B cell (primary cell): ENCODE data around the gene MRPS34. TPM values are rescaled to one million over a fixed set of nuclear protein-coding genes. Genes with fewer than 3 reads are reported as not detected.

ENCODE experiments used
- ATAC-seq: fragments of 200-7000 bp; cut with Tn5 transposase; one replicate; pipeline ENCODE4 v1.10.0; 2021; ENCODE audit warnings: low read depth, mild to moderate bottlenecking, moderate number of reproducible peaks, moderate library complexity
- CTCF ChIA-PET: fragments of 350-600 bp; sonication (Branson Sonifier 250); formaldehyde crosslinking; loops from one replicate; lab custom pipeline; 2021; ENCODE audit warnings: antibody characterized with exemption, inconsistent platforms; lab: Charles Lee
- POLR2A ChIA-PET: fragments of 350-600 bp; sonication (Branson Sonifier 250); formaldehyde crosslinking; loops from one replicate; lab custom pipeline; 2021; ENCODE audit warnings: antibody characterized with exemption; lab: Charles Lee
- DNase-seq: peaks from one replicate; pipeline ENCODE4 v3.0.0; 2013
- H2AFZ ChIP-seq: 2 replicates; pipeline ENCODE4 v1.6.1; 2012; ENCODE audit warnings: mild to moderate bottlenecking, low read depth, low read length; ENCODE audit not compliant: insufficient read depth, poor library complexity, severe bottlenecking
- H3K27ac ChIP-seq, 2 donors: 1 replicate in 1 of 2; 2 replicates in 1 of 2; pipeline ENCODE4 v1.5.1; 2012 to 2013; ENCODE audit warnings: low read length in 2 of 2, mild to moderate bottlenecking in 2 of 2, moderate library complexity in 1 of 2
- H3K27me3 ChIP-seq, 4 experiments: fragments of 200-600 bp in 1 of 4; sonication (generic) in 1 of 4; replicated peaks in 1 of 4; 1 replicate in 2 of 4; 2 replicates in 2 of 4; pipeline versions ENCODE4 v1.6.1 to v1.7.0; 2013 to 2016; ENCODE audit warnings: low read length in 3 of 4, mild to moderate bottlenecking in 2 of 4, mixed read lengths in 1 of 4, moderate library complexity in 1 of 4; ENCODE audit not compliant: insufficient read depth in 4 of 4, control insufficient read depth in 3 of 4; ENCODE audit errors: control extremely low read depth in 1 of 4
- H3K36me3 ChIP-seq, 2 experiments: replicated peaks in 1 of 2; 1 replicate in 1 of 2; 2 replicates in 1 of 2; pipeline versions ENCODE4 v1.6.1 to v1.7.1; 2013; ENCODE audit warnings: low read length in 1 of 2; ENCODE audit not compliant: insufficient read depth in 2 of 2, control insufficient read depth in 1 of 2; ENCODE audit errors: control extremely low read depth in 1 of 2, extremely low read depth in 1 of 2
- H3K4me1 ChIP-seq, 2 donors: fragments of 200-600 bp in 1 of 2; sonication (generic) in 1 of 2; 1 replicate in 1 of 2; 2 replicates in 1 of 2; pipeline versions ENCODE4 v1.5.1 to v1.6.1; 2013 to 2017; ENCODE audit warnings: low read length in 2 of 2; ENCODE audit not compliant: control insufficient read depth in 2 of 2, insufficient read depth in 2 of 2
- H3K4me2 ChIP-seq: replicated peaks from 2 replicates; pipeline ENCODE3; 2012; ENCODE audit warnings: mild to moderate bottlenecking, low read depth, low read length; ENCODE audit not compliant: poor library complexity, severe bottlenecking
- H3K4me3 ChIP-seq, 5 experiments: fragments of 200-600 bp in 1 of 5; sonication (generic) in 1 of 5; 1 replicate in 3 of 5; 2 replicates in 2 of 5; pipeline versions ENCODE4 v1.5.1 to v1.7.0; 2011 to 2016; ENCODE audit warnings: low read length in 4 of 5, mild to moderate bottlenecking in 4 of 5, low read depth in 2 of 5, control low read depth in 1 of 5, moderate library complexity in 1 of 5; ENCODE audit not compliant: insufficient read depth in 1 of 5; ENCODE audit errors: control extremely low read depth in 1 of 5, extremely low read depth in 1 of 5
- H3K79me2 ChIP-seq: fragments of 200-600 bp; sonication (generic); one replicate; pipeline ENCODE4 v1.6.0; 2016; ENCODE audit warnings: low read length; ENCODE audit not compliant: control insufficient read depth, insufficient read depth
- H3K9ac ChIP-seq: fragments of 200-600 bp; sonication (generic); 2 replicates; pipeline ENCODE4 v1.6.1; 2017; ENCODE audit warnings: mild to moderate bottlenecking, low read length, moderate library complexity
- H3K9me3 ChIP-seq, 3 donors: one replicate each; pipeline versions ENCODE4 v1.6.1 to v1.7.1; 2013; ENCODE audit warnings: low read length in 2 of 3; ENCODE audit not compliant: control insufficient read depth in 2 of 3, insufficient read depth in 1 of 3; ENCODE audit errors: control extremely low read depth in 1 of 3
- H4K20me1 ChIP-seq: 2 replicates; pipeline ENCODE4 v1.6.0; 2012; ENCODE audit warnings: mild to moderate bottlenecking, low read length; ENCODE audit not compliant: insufficient read depth, control insufficient read depth, poor library complexity, severe bottlenecking
- H3K27ac Mint-ChIP-seq: one replicate; pipeline ENCODE4 v1.8.0; 2021; ENCODE audit warnings: mixed read lengths
- H3K27me3 Mint-ChIP-seq: one replicate; pipeline ENCODE4 v1.8.0; 2021; ENCODE audit warnings: mixed read lengths
- H3K4me1 Mint-ChIP-seq: one replicate; pipeline ENCODE4 v1.8.0; 2021; ENCODE audit warnings: mixed read lengths
- H3K4me3 Mint-ChIP-seq: one replicate; pipeline ENCODE4 v1.8.0; 2021; ENCODE audit warnings: mixed read lengths
- H3K9me3 Mint-ChIP-seq: one replicate; pipeline ENCODE4 v1.8.0; 2022; ENCODE audit warnings: mixed read lengths; ENCODE audit not compliant: insufficient read depth
- CTCF ChIP-seq: fragments of 200-600 bp; IDR thresholded peaks from one replicate; pipeline ENCODE4 v1.8.0; 2022; ENCODE audit warnings: antibody characterized with exemption, mild to moderate bottlenecking
- EZH2 ChIP-seq: IDR thresholded peaks from 2 replicates; pipeline ENCODE4 v1.6.1; 2012; ENCODE audit warnings: borderline replicate concordance, low read depth, mild to moderate bottlenecking, moderate library complexity, low read length; ENCODE audit not compliant: insufficient read depth, poor library complexity, severe bottlenecking
- WGBS: methylation state at CpG from one replicate; pipeline ENCODE4 v1.1.5; 2013; ENCODE audit warnings: missing lambda C conversion rate; ENCODE audit not compliant: insufficient coverage; 5-methylcytosine and 5-hydroxymethylcytosine counted together
- intact Hi-C: fragments of 100-400 bp; cut with micrococcal nuclease; formaldehyde crosslinking; loops from one replicate; pipeline ENCODE4 v1.10.0; 2022
- polyA plus RNA-seq: library from polyadenylated mRNA; depleted of rRNA; stranded (reverse); fragments of >200 nt; gene quantifications from 2 replicates; pipeline ENCODE4 v1.2.3, GENCODE V29; 2012
- total RNA-seq, 2 donors: library from RNA; stranded (reverse); fragments of 120-200 nt in 1 of 2; gene quantifications; 1 replicate in 1 of 2; 2 replicates in 1 of 2; pipeline versions ENCODE4 v1.2.3 to v1.2.4, GENCODE V29; 2013 to 2022

The MRPS34 gene
- total and polyA plus RNA-seq, 2 donors (not counting 1 experiment from before 2014, with no cell fraction given) = 44.6 to 55.2 TPM

GRCh38 chr16:1781254-1781653 is 8.3 kb upstream of the MRPS34 start:
- Histone ChIP-seq H3K27ac (peak overlapping the region in 1 of 2 donors; percentile 76), H3K36me3 (peaks cover 0 to 25% of the 10 kb centered on the region in 2 experiments), H3K9ac (peak overlapping the region; percentile 89), H3K4me2 (peak overlapping the region; percentile 94), H4K20me1 (peaks cover 77% of the 10 kb centered on the region), H3K79me2 (peaks cover 54% of the 10 kb centered on the region), H3K27me3 (no peaks in the 10 kb centered on the region), H3K4me1 (peaks cover 10 to 35% of the 10 kb centered on the region in 2 donors), H3K9me3 (no peaks in the 10 kb centered on the region), H2AFZ (no peak overlapping the region), H3K4me3 (peak overlapping the region in 4 of 5 experiments; percentile 75 to 96 (median 84))
- TF ChIP-seq EZH2 (no peak), CTCF (no peak)
- CTCF ChIA-PET = interaction anchor here (1.6 to 2.0 kb wide), 2 partner anchors 9 to 75 kb away, joined by 4 to 16 read pairs; partner anchors contain the start of genes EME2, MAPK8IP3 and MRPS34
- DNase-seq (no peak), ATAC-seq (no peak)
- peak overlapping the region; percentile 88 for H3K4me3 Mint-ChIP-seq
- H3K27me3 Mint-ChIP-seq = no peaks in the 10 kb centered on the region
- intact Hi-C loops = no loop called here
- H3K9me3 Mint-ChIP-seq = no peaks in the 10 kb centered on the region
- H3K4me1 Mint-ChIP-seq = peaks cover 24% of the 10 kb centered on the region
- WGBS = 84% methylated on average over 20 of the region's 20 CpGs
- POLR2A ChIA-PET = no interaction called here
- H3K27ac Mint-ChIP-seq = peak overlapping the region; percentile 50

- H4K20me1 ChIP-seq = peaks cover 76% of the 10 kb centered on the region
- WGBS = 100% methylated on average over 3 of the region's 6 CpGs
- H3K9ac ChIP-seq = no peak overlapping the region
- H3K9me3 Mint-ChIP-seq = no peaks in the 10 kb centered on the region
- peaks cover 50% of the 10 kb centered on the region for H3K79me2 ChIP-seq
- H3K9me3 ChIP-seq = no peaks in the 10 kb centered on the region
- TF ChIP-seq EZH2 (no peak), CTCF (no peak)
- no peak for DNase-seq
- POLR2A ChIA-PET = interaction anchor here (0.6 to 0.7 kb wide), 2 partner anchors 41 to 1344 kb away, joined by 4 to 8 read pairs; no protein-coding TSS in a partner anchor
- no peak overlapping the region for H3K27ac Mint-ChIP-seq
- no peak for ATAC-seq
- no peaks in the 10 kb centered on the region for H3K27me3 Mint-ChIP-seq
- CTCF ChIA-PET = interaction anchor here (1.6 kb wide), 1 partner anchor 8 kb away, joined by 4 read pairs; the partner anchor contains the start of genes EME2 and MRPS34
- no peak overlapping the region for H3K27ac ChIP-seq
- H3K4me3 Mint-ChIP-seq = peak overlapping the region; percentile 88
- H3K4me1 ChIP-seq = peaks cover 10 to 35% of the 10 kb centered on the region in 2 donors
- H3K4me3 ChIP-seq = no peak overlapping the region
- intact Hi-C loops = no loop called here
- H2AFZ ChIP-seq = no peak overlapping the region
- peak overlapping the region; percentile 94 for H3K4me2 ChIP-seq
- H3K36me3 ChIP-seq = peaks cover 0 to 26% of the 10 kb centered on the region in 2 experiments
- no peaks in the 10 kb centered on the region for H3K27me3 ChIP-seq
- peaks cover 24% of the 10 kb centered on the region for H3K4me1 Mint-ChIP-seq
Observed at GRCh38 chr16:1780677-1781072, 7.7 kb upstream of the MRPS34 start.
